KMS-11 (cell line): Measurements from ENCODE around the gene ITGA4.

Source experiments
- H2AFZ ChIP-seq: fragments of 200-600 bp; sonication (generic); 2 replicates; pipeline ENCODE4 v1.6.1; 2016; ENCODE audit warnings: antibody characterized with exemption, mixed run types, low read depth
- H3K27ac ChIP-seq: fragments of 200-600 bp; sonication (generic); 2 replicates; pipeline ENCODE4 v1.6.1; 2016; ENCODE audit warnings: mild to moderate bottlenecking, mixed run types
- H3K27me3 ChIP-seq: fragments of 200-600 bp; sonication (generic); 2 replicates; pipeline ENCODE4 v1.6.1; 2017; ENCODE audit warnings: mild to moderate bottlenecking, low read depth, mixed run types, moderate library complexity; ENCODE audit not compliant: insufficient read depth
- H3K36me3 ChIP-seq: fragments of 200-600 bp; sonication (generic); 2 replicates; pipeline ENCODE4 v1.6.1; 2017; ENCODE audit warnings: mild to moderate bottlenecking, mixed run types; ENCODE audit not compliant: insufficient read depth
- H3K4me1 ChIP-seq: fragments of 200-600 bp; sonication (generic); 2 replicates; pipeline ENCODE4 v1.6.1; 2016; ENCODE audit warnings: mild to moderate bottlenecking, low read depth, mixed run types; ENCODE audit not compliant: poor library complexity, severe bottlenecking
- H3K4me2 ChIP-seq: fragments of 200-600 bp; sonication (generic); 2 replicates; pipeline ENCODE4 v1.7.0; 2016; ENCODE audit warnings: mild to moderate bottlenecking, mixed run types
- H3K4me3 ChIP-seq: fragments of 200-600 bp; sonication (generic); IDR thresholded peaks from 2 replicates; pipeline ENCODE4 v1.6.1; 2017; ENCODE audit warnings: low read depth, low read length, mixed read lengths; ENCODE audit not compliant: insufficient read depth
- H3K79me2 ChIP-seq: fragments of 200-600 bp; sonication (generic); 2 replicates; pipeline ENCODE4 v1.6.1; 2016; ENCODE audit warnings: low read depth, mixed run types; ENCODE audit not compliant: insufficient read depth
- H3K9ac ChIP-seq: fragments of 200-600 bp; sonication (generic); 2 replicates; pipeline ENCODE4 v1.6.1; 2016; ENCODE audit warnings: mild to moderate bottlenecking, mixed run types
- H4K20me1 ChIP-seq: fragments of 200-600 bp; sonication (generic); 2 replicates; pipeline ENCODE4 v1.6.1; 2016; ENCODE audit warnings: mild to moderate bottlenecking, mixed run types; ENCODE audit not compliant: insufficient read depth
- TF ChIP-seq, protein P1 (sequence below): fragments of 200-600 bp; sonication (generic); conservative IDR thresholded peaks from 2 replicates; pipeline ENCODE4 v1.6.1; 2017; ENCODE audit warnings: low read depth, mild to moderate bottlenecking, antibody characterized with exemption, low read length, moderate library complexity, mixed read lengths

The ITGA4 gene

DNA sequence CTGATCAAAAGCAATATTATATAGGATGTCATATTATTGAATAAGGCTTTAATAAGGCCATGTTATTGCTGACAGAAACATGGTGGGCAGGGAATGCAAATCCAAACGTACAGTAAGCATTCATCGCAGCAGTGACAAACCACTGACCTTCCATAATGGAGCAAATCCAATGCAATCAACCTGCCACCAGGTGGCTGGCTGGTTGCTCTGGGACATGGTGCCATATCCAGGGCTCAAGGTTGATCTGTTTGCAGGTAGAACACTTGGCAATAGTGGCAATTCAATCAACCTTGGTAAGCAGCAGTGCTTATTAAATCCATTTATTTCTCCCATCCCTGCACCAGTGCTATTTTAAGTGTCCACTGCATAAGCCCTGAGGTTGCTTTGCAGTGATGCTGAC lies 124.3 kb downstream of the ITGA4 start:
- H2AFZ ChIP-seq = no peak overlapping the region
- TF ChIP-seq, protein P1, sequence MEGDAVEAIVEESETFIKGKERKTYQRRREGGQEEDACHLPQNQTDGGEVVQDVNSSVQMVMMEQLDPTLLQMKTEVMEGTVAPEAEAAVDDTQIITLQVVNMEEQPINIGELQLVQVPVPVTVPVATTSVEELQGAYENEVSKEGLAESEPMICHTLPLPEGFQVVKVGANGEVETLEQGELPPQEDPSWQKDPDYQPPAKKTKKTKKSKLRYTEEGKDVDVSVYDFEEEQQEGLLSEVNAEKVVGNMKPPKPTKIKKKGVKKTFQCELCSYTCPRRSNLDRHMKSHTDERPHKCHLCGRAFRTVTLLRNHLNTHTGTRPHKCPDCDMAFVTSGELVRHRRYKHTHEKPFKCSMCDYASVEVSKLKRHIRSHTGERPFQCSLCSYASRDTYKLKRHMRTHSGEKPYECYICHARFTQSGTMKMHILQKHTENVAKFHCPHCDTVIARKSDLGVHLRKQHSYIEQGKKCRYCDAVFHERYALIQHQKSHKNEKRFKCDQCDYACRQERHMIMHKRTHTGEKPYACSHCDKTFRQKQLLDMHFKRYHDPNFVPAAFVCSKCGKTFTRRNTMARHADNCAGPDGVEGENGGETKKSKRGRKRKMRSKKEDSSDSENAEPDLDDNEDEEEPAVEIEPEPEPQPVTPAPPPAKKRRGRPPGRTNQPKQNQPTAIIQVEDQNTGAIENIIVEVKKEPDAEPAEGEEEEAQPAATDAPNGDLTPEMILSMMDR = no peak; the same call in none of the 2 replicates
- peaks cover 15% of the 10 kb centered on the region for H3K4me1 ChIP-seq
- no peak overlapping the region for H3K4me2 ChIP-seq
- H3K79me2 ChIP-seq = no peaks in the 10 kb centered on the region
- H3K27me3 ChIP-seq = no peaks in the 10 kb centered on the region
- H3K9ac ChIP-seq = no peak overlapping the region
- no peak overlapping the region for H3K27ac ChIP-seq
- no peak overlapping the region for H3K4me3 ChIP-seq
- no peaks in the 10 kb centered on the region for H3K36me3 ChIP-seq
- H4K20me1 ChIP-seq = no peaks in the 10 kb centered on the region

DNA sequence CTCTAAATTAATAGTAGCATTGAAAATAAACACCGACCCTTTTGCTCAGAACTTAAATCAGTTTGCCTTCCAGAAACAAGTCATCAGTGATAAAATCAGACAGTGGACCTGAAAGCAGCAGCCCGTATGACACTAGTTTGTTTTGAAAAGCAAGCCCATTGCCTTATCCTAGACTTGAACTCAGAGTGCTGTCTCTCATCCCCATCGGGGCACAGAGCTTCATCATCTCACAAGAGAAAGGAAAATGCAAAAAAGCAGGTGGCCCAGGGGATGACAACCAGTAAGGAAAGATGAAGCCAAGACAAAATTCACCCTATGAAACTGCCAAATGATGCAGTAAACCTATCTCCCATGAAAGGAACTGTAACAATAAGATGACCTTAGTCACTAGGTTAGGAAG lies 128.5 kb downstream of the ITGA4 start:
- Histone ChIP-seq H3K4me2 (peak overlapping the region; percentile 41; the same call in 1 of the 2 replicates), H3K79me2 (no peaks in the 10 kb centered on the region), H3K9ac (no peak overlapping the region), H3K36me3 (no peaks in the 10 kb centered on the region), H2AFZ (no peak overlapping the region), H3K27me3 (no peaks in the 10 kb centered on the region), H4K20me1 (no peaks in the 10 kb centered on the region), H3K4me3 (no peak overlapping the region), H3K27ac (no peak overlapping the region), H3K4me1 (peaks cover 25% of the 10 kb centered on the region)
- TF ChIP-seq, protein P1 = no peak
